ENCODE measurements around the gene ATP5F1D. TPM values are rescaled to one million over a fixed set of nuclear protein-coding genes. Genes with fewer than 3 reads are reported as not detected.

ATP5F1D gene
- total RNA-seq, 1 experiment from 2014 or later, result 126 TPM

- Mint-ChIP-seq H3K36me3 (ENCODE audit: insufficient read depth, unreplicated experiment) (peaks cover 68% of the 10 kb centered on the region), H3K4me3 (ENCODE audit: unreplicated experiment) (peak overlapping the region; percentile 83), H3K4me1 (ENCODE audit: low read depth, unreplicated experiment) (peaks cover 16% of the 10 kb centered on the region), H3K27me3 (ENCODE audit: insufficient read depth, unreplicated experiment) (no peaks in the 10 kb centered on the region), H3K9me3 (ENCODE audit: unreplicated experiment) (no peaks in the 10 kb centered on the region), H3K27ac (ENCODE audit: unreplicated experiment) (peak overlapping the region; percentile 91)
- H3K4me3 ChIP-seq (ENCODE audit: low read depth, low read length), result peak overlapping the region; percentile 86
- H3K4me1 ChIP-seq, result peaks cover 14% of the 10 kb centered on the region
- H3K9me3 ChIP-seq, result no peaks in the 10 kb centered on the region
- BruUV-seq (replicated peaks), result no TSS peak
- H3K27me3 ChIP-seq (replicated peaks; ENCODE audit: control insufficient read depth, insufficient read depth, low read length), result no peaks in the 10 kb centered on the region
- DNase-seq, result no peak
- POLR2A ChIA-PET, result no interaction called here
- CTCF ChIA-PET, result no interaction called here
- TF ChIP-seq CTCF (IDR thresholded peaks at IDR 0.05; ENCODE audit: insufficient read depth in 1 of 2, low read depth in 1 of 2, low read length in 1 of 2, severe bottlenecking in 1 of 2, unreplicated experiment in 1 of 2), result no peak
- H3K36me3 ChIP-seq (ENCODE audit: control insufficient read depth, insufficient read depth, low read length), result peaks cover 5% of the 10 kb centered on the region
- intact Hi-C loops (cut with micrococcal nuclease; ENCODE audit: unreplicated experiment), result loop anchor here (5.0 kb wide), 1 partner anchor 40 kb away; no protein-coding TSS in a partner anchor
Measured at GRCh38 chr19:1277061-1277460, 35.5 kb downstream of the ATP5F1D start.

- ChIA-PET CTCF (no interaction called here), POLR2A (interaction anchor here (1.0 kb wide), 1 partner anchor 9 kb away, joined by 3 read pairs; the partner anchor contains the start of gene CIRBP)
- peaks cover 58% of the 10 kb centered on the region for H3K36me3 Mint-ChIP-seq (ENCODE audit: insufficient read depth, unreplicated experiment)
- Histone ChIP-seq H3K27me3 (replicated peaks; ENCODE audit: control insufficient read depth, insufficient read depth, low read length) (no peaks in the 10 kb centered on the region), H3K4me3 (ENCODE audit: low read depth, low read length) (no peak overlapping the region), H3K4me1 (peaks cover 18% of the 10 kb centered on the region), H3K9me3 (no peaks in the 10 kb centered on the region), H3K36me3 (ENCODE audit: control insufficient read depth, insufficient read depth, low read length) (peaks cover 3% of the 10 kb centered on the region)
- no peak overlapping the region for H3K27ac Mint-ChIP-seq (ENCODE audit: unreplicated experiment)
- TF ChIP-seq CTCF (IDR thresholded peaks at IDR 0.05; ENCODE audit: insufficient read depth in 1 of 2, low read depth in 1 of 2, low read length in 1 of 2, severe bottlenecking in 1 of 2, unreplicated experiment in 1 of 2), result no peak
- DNase-seq, result no peak
- peaks cover 16% of the 10 kb centered on the region for H3K4me1 Mint-ChIP-seq (ENCODE audit: low read depth, unreplicated experiment)
- no peaks in the 10 kb centered on the region for H3K9me3 Mint-ChIP-seq (ENCODE audit: unreplicated experiment)
- BruUV-seq (replicated peaks), result no TSS peak
- H3K27me3 Mint-ChIP-seq (ENCODE audit: insufficient read depth, unreplicated experiment), result no peaks in the 10 kb centered on the region
- intact Hi-C loops (cut with micrococcal nuclease; ENCODE audit: unreplicated experiment), result loop anchor here (5.0 kb wide), 1 partner anchor 39 kb away; no protein-coding TSS in a partner anchor
- H3K4me3 Mint-ChIP-seq (ENCODE audit: unreplicated experiment), result no peak overlapping the region
Measured at GRCh38 chr19:1278074-1278473, 36.5 kb downstream of the ATP5F1D start.

GRCh38 chr19:1278713-1279660 lies 37.4 kb downstream of the ATP5F1D start:
- Histone ChIP-seq H3K9me3 (no peaks in the 10 kb centered on the region), H3K27me3 (replicated peaks; ENCODE audit: control insufficient read depth, insufficient read depth, low read length) (no peaks in the 10 kb centered on the region), H3K4me1 (peaks cover 27% of the 10 kb centered on the region), H3K4me3 (ENCODE audit: low read depth, low read length) (no peak overlapping the region), H3K36me3 (ENCODE audit: control insufficient read depth, insufficient read depth, low read length) (peaks cover 3% of the 10 kb centered on the region)
- no peak for TF ChIP-seq CTCF (IDR thresholded peaks at IDR 0.05; ENCODE audit: insufficient read depth in 1 of 2, low read depth in 1 of 2, low read length in 1 of 2, severe bottlenecking in 1 of 2, unreplicated experiment in 1 of 2)
- H3K27ac Mint-ChIP-seq (ENCODE audit: unreplicated experiment), result no peak overlapping the region
- no peak for DNase-seq
- H3K9me3 Mint-ChIP-seq (ENCODE audit: unreplicated experiment), result no peaks in the 10 kb centered on the region
- BruUV-seq (replicated peaks), result no TSS peak
- POLR2A ChIA-PET, result interaction anchor here (0.5 to 1.2 kb wide), 4 partner anchors 9 to 240 kb away, joined by 5 to 10 read pairs (median 7); partner anchors contain the start of gene CIRBP
- peak overlapping the region; percentile 24 for H3K4me3 Mint-ChIP-seq (ENCODE audit: unreplicated experiment)
- CTCF ChIA-PET, result interaction anchor here (0.6 to 1.3 kb wide), 6 partner anchors 25 to 606 kb away, joined by 3 to 9 read pairs (median 4); partner anchors contain the start of gene ABHD17A
- peaks cover 17% of the 10 kb centered on the region for H3K4me1 Mint-ChIP-seq (ENCODE audit: low read depth, unreplicated experiment)
- intact Hi-C loops (cut with micrococcal nuclease; ENCODE audit: unreplicated experiment), result loop anchor here (1.0 to 5.0 kb wide), 2 partner anchors 38 to 93 kb away; no protein-coding TSS in a partner anchor
- peaks cover 49% of the 10 kb centered on the region for H3K36me3 Mint-ChIP-seq (ENCODE audit: insufficient read depth, unreplicated experiment)
- H3K27me3 Mint-ChIP-seq (ENCODE audit: insufficient read depth, unreplicated experiment), result no peaks in the 10 kb centered on the region
